GM21423 (cell line): ENCODE measurements around the gene BRPF1.

Experiments used
- ATAC-seq: cut with Tn5 transposase; IDR thresholded peaks from one replicate; pipeline ENCODE4 v1.9.1; 2021; ENCODE audit warnings: mild to moderate bottlenecking, moderate library complexity; ENCODE audit not compliant: unreplicated experiment

BRPF1 gene

DNA sequence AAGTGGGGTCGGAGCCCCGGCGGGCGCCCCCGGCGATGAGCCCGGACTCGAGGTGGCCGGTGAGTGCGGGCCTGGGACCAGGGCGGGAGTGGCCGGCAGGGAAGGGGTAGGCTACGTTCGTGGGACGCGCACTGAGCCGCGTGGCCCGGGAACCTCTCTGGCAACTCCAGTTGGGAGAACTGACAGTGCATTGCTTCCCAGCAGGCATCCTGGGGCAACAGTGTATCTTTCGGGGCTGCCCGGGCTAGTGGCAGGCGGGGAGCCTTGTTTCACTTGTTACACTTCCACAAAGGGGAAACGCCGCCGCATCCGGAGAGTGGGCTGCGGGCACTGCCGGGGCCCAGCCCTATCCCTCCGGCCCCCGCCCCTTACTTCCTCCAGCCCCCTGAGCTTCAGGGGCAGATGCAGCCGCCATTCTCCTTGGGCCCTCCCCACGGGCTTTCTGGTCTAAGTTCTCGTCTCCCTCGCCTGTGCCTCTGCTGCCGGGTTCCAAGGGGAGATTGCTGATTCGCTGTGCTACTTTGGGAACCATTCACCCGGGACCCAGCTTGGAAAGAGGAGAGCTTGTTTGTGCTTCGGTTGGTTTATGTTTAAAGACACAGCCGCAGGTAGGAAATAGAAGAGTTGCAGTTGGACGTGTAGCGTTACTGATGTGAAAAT lies 675 bp downstream of the BRPF1 start:
- ATAC-seq = peak; percentile 4

DNA sequence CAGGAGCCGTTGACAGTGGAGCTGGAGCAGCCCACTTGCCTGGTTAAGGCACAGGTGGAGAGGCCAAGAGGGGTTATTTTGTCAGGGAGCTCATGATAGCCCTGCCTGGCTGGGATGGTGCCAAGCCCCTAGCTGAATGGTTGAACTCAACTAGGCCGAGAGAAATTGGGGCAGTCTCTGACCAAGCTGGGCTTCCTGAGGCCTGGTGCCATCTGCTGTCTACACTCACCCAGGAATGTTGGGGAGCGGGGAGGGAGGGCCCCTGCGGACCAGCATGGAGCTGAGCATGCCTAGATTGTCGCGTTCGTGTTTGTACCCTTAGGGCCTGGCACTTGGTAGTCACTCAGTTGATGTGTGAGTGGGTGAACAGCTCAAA lies 1.2 kb downstream of the BRPF1 start:
- no peak for ATAC-seq

DNA sequence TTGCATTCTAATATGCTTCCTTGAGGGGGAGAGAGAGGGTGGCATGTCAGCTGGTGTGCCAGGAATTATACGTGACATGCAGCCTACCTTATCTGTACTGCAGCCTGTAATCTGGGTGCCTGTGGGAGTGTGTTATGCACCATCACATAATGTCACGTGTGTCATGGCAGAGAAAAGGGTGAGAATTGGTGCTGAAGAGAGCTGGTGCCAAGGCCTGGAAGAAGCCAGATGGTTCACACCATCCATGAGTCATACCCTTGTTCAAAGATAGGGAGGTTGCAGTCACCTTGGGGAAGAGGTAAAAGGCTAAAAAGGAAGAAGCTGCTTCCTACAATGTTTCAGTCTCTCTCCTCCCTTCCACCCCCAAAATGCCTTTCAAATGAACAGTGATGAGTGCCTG lies 5.3 kb downstream of the BRPF1 start:
- ATAC-seq = no peak

DNA sequence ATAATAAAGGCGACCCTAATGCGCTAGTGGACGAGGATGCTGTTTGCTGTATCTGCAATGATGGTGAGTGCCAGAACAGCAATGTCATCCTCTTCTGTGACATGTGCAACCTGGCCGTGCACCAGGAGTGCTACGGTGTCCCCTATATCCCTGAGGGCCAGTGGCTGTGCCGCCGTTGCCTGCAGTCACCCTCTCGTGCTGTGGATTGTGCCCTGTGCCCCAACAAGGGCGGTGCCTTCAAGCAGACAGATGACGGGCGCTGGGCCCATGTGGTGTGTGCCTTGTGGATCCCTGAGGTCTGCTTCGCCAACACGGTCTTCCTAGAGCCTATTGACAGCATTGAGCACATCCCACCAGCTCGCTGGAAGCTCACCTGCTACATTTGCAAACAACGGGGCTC lies 7.6 kb downstream of the BRPF1 start:
- no peak for ATAC-seq

DNA sequence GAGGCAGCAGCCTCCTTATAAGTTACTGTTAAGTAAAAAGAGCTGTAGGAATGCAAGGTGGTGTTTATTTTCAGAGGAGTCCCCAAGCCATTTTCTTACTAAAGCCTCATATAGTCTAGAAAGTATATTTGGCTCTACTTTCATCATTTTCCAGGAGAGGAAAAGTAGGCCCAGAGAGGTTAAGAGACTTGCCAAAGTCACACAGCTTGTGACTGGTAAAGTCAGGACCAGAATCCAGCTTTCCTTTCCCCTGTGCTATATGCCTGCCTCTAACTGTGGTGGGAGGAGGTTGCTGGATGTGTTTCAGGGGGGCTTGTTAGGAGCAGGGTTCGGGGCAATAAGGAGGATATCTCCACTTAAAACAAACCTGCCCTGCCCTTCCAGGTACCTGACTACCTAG lies 11.0 kb downstream of the BRPF1 start:
- ATAC-seq = no peak

DNA sequence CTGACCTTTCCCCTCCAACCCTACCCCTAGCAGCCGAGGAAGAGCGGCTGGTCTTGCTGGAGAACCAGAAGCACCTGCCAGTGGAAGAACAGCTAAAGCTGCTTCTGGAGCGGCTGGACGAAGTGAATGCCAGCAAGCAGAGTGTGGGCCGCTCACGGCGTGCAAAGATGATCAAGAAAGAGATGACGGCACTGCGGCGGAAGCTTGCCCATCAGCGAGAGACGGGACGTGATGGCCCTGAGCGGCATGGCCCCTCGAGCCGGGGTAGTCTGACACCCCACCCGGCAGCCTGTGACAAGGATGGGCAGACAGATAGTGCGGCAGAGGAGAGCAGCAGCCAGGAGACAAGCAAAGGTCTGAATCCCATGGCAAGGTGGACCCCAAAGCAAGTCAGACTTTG lies 12.0 kb downstream of the BRPF1 start:
- ATAC-seq = no peak

DNA sequence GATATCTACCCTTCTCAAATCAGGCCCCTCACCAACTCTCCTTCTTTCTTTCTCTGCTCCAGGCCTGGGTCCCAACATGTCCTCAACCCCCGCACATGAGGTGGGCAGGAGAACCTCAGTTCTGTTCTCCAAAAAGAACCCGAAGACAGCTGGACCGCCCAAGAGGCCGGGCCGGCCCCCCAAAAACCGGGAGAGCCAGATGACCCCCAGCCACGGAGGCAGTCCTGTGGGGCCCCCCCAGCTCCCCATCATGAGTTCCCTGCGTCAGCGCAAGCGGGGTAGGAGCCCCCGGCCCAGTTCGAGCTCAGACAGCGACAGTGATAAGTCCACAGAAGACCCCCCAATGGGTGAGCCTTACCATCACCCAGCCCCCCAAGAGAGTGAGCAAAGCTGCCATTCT lies 12.6 kb downstream of the BRPF1 start:
- no peak for ATAC-seq

DNA sequence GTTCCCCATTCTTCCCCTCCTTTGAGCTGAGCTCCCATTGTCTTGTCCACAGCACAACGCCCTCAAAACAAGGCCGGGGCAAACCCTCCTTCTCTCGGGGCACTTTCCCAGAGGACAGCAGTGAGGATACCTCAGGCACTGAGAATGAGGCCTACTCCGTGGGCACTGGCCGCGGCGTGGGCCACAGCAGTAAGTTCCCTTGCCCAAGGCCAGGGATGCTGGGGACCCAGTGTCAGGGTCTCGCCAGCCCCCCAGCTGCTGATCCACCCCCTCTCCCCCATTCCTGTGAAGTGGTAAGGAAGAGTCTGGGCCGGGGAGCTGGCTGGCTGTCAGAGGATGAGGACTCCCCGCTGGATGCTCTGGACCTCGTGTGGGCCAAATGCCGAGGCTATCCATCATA lies 14.0 kb downstream of the BRPF1 start:
- ATAC-seq = no peak

DNA sequence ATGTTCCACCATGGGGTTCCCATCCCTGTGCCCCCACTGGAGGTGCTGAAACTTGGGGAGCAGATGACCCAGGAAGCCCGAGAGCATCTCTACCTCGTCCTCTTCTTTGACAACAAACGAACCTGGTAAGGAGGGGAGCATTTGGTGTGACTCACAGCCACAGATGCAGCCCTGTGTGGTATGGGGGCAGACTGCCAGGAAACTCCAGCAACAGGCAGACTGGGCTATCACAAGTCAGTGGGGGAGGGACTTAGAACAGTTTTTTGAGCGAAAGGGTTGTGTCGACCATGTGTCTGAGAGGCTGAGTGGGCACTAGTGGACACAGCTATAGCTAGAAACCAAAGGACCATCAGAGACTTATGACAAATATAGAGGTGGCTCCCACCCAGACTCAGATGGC lies 14.8 kb downstream of the BRPF1 start:
- no peak for ATAC-seq

DNA sequence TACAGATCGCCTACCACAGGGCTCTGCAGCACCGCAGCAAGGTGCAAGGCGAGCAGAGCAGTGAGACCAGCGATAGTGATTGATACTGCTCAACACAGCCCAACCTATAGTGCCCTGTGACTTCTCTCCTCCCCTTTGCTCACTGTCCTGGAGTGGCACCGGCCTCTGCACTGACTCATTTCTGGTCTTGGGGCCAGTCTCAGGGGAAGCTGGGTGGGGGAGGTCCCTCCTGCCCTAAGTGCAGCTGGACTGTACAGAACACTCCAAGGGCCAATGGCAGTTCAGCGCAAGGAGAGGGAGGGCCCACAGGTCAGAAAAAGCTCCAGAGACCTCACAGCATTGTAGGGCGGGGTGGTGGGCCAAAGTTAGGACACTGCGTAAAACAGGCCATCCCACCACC lies 15.7 kb downstream of the BRPF1 start:
- ATAC-seq = no peak

DNA sequence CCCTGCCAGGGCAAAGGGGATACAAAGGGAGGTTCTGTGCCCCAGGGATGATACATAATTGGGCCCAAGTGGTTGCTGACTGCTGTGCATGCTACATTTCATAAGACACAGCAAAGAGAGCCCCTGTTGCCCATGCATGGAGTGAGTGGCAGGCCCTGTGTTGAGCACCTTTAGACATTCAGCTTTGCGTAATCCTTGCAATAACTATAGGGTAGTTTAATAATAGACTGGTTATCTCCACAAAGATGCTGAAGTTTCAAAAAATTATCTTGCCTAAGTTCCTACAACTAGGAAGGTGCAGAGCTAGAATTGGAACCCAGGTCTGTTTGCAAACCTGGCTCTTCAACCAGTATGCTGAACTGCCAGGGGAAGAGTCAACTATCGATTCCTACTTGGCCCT lies 16.5 kb downstream of the BRPF1 start:
- ATAC-seq = no peak

DNA sequence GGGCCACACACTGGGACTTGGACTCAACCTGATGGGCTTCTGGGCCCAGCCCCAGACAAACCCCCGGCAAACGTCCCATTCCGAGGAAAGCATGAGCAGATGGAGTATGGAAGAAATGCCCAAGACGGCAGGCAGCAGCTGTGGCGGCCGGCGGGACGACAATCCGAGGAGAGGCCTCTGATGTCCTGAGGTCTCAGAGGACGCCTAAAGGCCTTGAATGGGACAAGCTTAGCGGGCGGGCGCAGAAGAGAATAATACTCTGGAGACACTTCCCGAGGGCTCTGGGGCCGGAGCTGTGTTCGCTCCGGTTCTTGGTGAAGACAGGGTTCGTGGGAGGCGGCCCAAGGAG lies 17.7 kb downstream of the BRPF1 start:
- ATAC-seq = no peak

DNA sequence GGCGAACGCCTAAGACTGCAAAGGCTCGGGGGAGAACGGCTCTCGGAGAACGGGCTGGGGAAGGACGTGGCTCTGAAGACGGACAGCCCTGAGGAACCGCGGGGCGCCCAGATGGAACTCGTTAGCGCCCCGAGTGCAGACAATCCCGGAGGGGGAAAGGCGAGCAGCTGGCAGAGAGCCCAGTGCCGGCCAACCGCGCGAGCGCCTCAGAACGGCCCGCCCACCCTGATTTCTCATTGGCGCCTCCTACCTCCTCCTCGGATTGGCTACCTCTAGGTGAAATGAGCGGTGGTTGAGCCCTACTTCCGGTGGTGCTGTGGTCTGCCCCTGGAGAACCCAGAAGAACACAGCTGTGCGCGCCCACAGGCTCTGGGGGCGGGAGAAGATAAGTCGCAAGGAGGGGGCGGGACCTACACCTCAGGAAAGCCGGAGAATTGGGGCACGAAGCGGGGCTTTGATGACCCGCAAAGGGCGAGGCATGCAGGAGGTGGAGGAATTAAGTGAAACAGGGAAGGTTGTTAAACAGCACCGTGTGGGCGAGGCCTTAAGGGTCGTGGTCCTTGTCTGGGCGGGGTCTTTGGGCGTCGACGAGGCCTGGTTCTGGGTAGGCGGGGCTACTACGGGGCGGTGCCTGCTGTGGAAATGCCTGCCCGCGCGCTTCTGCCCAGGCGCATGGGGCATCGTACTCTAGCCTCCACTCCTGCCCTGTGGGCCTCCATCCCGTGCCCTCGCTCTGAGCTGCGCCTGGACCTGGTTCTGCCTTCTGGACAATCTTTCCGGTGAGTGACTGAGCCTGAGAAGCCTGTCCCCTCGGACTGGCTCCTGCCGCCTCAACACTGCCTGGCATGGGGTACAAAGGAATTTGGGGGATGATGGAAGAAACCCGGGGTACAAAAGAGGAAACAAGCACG lies 18.4 kb downstream of the BRPF1 start, which contains the start of gene OGG1:
TSS of gene OGG1 (plus strand) at position 308 of the 911 bp plus-strand sequence. CDS start at position 643, 335 bp downstream.
- ATAC-seq = peak; percentile 91

DNA sequence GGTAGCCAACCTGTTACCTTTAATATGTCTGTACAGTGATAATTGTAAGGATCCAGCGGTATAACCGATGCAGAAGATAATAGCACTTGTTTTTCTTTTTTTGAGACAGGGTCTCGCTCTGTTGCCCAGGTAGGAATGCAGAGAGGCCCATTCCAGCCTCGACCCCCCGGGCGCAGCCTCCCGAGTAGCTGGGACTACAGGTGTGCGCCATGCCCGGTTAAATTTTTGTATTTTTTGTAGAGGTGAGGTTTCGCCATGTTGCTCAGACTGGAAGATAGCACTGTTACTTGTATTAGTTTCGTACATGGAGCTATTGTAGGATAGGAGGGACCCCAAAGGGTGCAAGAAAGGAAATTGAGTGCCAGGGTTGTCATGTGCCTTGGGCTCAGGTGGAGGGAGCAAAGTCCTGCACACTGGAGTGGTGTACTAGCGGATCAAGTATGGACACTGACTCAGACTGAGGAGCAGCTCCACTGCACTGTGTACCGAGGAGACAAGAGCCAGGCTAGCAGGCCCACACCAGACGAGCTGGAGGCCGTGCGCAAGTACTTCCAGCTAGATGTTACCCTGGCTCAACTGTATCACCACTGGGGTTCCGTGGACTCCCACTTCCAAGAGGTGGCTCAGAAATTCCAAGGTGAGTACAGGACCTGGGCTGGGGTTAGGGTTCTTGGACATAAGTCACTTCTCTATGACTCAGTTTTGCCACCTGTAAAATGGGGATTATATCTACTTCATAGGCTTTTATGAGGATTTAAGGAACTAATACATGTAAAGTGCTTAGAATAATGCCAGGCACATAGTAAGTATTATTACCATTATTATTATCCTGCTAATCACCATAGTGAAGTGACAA lies 19.2 kb downstream of the BRPF1 start:
- ATAC-seq = no peak

DNA sequence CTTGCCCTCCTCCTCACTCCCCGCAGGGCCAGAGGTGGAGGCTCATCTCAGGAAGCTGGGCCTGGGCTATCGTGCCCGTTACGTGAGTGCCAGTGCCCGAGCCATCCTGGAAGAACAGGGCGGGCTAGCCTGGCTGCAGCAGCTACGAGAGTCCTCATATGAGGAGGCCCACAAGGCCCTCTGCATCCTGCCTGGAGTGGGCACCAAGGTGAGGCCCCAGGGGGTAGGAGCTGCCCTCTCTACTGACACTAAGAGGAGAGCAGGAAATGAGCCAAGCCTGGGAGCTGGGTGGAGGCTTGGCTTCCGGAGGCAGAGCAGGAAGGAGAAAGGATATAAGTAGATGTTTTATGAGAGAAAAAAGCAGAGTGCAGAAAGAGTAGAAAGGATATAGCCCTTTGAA lies 23.1 kb downstream of the BRPF1 start:
- no peak for ATAC-seq

DNA sequence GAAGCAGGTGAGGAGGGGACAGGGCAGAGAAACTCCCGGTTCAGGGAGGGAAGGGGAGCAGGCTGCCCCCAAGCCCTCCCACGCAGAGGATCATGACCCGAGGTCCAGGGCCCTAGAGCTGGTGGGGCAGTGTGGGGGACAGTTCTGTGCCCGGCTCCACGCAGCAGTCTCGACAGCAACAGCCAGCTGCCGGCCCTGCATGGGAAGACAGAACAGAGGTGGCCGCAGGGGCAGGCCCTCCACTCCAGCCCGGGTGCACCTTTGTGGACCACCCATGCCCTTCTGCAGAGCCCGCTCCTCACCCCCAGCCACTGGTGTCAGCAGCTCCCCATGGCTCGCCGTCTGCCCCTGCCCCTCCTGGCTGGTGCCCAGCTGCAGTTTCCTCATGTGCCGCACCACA lies 25.9 kb downstream of the BRPF1 start:
- no peak for ATAC-seq

DNA sequence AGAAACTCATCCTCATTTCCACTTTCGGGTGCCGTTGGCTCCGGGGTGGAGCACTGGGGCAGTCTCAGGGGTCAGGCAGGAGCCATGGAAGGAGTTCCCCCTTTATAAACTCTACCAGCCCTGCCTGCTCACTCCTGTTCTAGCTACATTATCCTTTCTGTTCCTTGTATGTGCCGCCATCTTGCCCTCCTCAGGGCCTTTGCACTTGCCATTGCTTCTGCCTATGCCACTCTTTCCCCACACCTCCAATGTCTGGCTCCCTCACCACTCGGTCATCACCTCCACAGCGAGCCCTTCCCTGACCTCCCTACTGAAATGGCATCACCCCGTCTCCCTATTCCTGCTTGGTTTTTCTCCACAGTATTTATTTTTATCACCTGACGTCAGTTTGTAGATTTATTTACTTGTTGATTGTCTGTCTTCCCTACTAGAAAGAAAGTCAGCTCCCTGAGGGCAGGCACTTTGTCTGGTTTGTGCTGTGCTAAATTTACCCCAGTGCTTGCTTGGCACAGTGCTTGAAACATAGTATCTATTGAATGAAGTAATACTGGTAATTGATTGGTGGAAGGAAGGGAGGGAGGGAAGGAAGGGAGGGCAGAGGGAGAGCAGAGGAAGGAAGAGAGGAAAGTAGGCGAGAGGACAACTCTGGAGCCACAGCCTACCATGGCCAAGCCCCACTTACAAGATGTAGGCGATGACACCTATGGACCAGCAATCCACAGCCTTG lies 29.4 kb downstream of the BRPF1 start:
- ATAC-seq = no peak

DNA sequence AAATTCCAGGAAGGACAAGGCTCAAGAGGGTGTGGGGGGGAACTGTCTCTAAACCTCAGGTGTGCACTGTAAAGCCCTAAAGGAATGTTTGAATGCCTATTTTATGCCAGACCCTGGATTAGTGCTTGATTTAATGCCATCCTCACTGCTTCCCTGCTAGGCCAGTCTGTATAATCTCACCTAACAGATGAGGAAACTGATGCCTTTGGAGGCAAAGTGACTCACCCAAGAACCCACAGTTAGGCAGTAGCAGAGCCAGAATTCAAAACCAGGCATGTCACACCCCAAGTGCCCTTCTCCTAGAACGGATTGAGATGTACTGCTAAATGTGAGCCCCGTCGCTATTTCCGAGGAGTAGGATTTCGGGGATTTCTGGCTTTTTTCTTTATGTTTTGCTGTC lies 30.4 kb downstream of the BRPF1 start:
- ATAC-seq = no peak

DNA sequence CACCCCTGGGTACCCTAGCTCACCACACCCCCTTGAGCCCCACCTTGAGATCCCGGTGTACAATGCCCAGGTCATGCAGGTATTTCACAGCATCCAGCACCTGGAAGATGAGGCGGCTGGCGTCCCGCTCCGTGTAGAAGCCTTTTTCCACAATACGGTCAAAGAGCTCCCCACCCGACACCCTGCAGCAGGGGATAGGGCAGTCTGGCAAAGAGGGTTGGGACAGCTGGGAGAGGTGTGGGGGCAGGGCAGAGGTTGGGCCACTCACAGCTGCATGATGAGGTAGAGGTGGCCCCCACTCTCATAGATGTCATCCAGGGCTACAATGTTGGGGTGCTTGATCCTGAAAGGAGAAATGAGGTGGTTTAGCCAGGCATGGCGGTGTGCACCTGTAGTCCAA lies 31.3 kb downstream of the BRPF1 start:
- ATAC-seq = no peak

DNA sequence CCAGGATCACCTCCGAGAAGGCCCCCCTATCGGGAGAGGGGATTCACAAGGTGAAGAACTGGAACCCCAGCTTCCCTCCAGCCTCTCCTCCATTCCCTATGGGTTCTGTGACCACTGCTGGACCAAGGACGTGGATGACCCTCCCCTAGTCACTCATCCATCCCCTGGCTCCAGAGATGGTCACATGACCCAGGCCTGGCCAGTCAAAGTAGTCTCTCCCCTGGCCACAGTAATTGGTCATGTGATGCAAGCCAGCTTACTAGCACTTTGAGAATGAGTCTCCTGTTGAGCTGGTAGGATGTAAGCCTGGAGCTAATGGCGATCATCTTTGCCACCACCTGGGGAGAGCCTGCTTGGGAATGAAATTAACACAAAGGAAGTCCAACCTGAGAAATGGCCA lies 34.3 kb downstream of the BRPF1 start:
- no peak for ATAC-seq

DNA sequence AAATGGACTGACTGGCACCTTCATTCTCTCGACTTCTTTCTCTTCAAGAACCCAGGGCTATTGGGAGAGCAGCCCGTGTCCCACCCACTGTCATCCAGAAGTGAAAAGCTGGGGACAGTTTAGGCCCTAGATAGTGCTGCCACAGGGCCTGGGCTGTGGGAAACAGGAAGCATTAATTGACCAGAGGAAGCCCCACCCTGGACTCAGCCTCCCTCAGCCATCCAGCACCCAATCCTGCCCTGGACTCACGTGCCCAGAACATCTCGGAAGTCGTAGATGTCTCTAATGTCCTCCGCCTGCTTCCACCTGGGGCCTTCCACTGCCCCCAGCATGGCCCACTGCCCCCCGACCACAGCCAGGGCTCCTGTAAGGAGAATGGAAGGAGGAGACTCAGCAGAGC lies 35.9 kb downstream of the BRPF1 start:
- no peak for ATAC-seq
